ENCODE results near the gene ROBO4.

DNA sequence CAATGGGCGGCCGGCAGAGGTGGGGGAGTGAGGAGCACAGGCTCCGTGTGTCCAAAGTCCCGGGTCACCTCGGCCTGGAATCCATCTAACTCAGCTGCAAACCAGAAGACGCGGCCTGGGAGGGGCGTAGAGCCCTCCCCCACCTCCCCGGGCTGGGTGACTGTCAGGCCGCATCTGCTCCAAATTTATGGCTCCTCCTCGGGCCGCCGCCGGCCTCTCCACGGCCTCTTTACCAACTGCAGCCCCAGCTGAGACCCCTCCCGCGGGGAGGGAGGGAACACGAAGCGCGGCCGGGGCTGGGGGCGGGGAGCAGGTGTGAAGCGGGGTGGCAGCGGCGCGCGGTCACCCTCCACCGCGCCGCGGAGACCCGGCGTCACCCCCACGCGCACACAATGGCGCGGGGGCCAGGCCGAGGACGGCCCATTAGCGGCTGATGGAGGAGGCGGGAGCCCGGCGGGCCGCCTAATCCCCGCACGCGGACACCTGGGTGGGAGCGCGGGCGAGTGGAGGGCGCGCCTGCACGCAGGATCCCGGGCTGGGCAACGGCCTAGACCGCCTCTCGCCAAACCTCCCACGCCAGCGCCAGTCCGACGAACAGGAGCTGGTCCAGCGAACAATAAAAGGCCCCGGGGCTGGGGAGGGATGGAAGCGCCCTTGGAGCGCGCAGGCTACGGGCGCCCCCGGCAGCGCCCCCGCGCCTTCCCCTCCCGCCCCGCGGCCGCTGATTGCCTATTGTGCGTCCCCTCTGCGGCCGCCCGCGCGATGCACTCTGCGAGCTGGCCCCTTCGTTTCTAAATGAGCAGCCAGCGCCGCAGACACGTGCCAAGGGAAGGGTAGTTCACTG lies 58.3 kb downstream of the ROBO4 start:
- TF ChIP-seq, protein P1, sequence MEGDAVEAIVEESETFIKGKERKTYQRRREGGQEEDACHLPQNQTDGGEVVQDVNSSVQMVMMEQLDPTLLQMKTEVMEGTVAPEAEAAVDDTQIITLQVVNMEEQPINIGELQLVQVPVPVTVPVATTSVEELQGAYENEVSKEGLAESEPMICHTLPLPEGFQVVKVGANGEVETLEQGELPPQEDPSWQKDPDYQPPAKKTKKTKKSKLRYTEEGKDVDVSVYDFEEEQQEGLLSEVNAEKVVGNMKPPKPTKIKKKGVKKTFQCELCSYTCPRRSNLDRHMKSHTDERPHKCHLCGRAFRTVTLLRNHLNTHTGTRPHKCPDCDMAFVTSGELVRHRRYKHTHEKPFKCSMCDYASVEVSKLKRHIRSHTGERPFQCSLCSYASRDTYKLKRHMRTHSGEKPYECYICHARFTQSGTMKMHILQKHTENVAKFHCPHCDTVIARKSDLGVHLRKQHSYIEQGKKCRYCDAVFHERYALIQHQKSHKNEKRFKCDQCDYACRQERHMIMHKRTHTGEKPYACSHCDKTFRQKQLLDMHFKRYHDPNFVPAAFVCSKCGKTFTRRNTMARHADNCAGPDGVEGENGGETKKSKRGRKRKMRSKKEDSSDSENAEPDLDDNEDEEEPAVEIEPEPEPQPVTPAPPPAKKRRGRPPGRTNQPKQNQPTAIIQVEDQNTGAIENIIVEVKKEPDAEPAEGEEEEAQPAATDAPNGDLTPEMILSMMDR (IDR thresholded peaks at IDR 0.05) = no peak
- no peak for TF ChIP-seq POLR2A (IDR thresholded peaks at IDR 0.05)

Data from right lobe of liver (tissue), 4 donors.